Colon (tissue), 2 donors: ENCODE results near the gene MEST.
"Not testable (repeated sequence)": the region's sequence is repeated elsewhere in the genome, so short reads cannot be mapped to it uniquely, and the experiment has no call there.

Experiments used
- FAIRE-seq: peaks from 2 replicates; lab custom pipeline; 2012; peaks lifted over from hg19 to GRCh38; lab: Jason Lieb, UNC
- donor health status: control.
- donor health status: control.

Gene MEST

GRCh38 chr7:130486114-130486953 lies 5.6 kb upstream of the MEST start:
- no peak for FAIRE-seq

DNA sequence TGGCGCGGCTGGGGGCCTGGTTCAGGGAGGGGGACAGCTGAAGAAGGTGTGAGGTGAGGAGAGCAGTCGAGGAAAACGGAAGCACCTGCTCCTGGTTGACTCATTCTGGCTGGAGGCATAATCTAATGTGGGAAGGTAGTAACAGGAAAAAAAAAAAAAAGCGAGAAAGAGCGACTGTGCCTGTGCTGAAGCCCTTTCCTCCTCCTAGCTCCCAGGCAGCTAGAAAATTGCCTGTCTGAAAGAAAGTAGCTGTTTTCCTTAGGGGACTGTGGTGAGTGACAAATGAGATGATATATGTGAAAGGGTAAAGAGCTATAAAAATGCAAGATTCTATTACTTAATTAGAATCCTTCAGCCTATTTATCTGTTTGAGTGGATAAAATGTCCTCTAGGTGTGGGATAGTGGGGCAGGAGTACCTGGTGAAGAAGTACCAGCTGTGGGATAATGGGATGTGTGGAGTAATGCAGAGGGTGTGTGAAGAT lies 4.9 kb upstream of the MEST start:
- no peak for FAIRE-seq

GRCh38 chr7:130488392-130489139 lies 3.3 kb upstream of the MEST start:
- FAIRE-seq: no peak

DNA sequence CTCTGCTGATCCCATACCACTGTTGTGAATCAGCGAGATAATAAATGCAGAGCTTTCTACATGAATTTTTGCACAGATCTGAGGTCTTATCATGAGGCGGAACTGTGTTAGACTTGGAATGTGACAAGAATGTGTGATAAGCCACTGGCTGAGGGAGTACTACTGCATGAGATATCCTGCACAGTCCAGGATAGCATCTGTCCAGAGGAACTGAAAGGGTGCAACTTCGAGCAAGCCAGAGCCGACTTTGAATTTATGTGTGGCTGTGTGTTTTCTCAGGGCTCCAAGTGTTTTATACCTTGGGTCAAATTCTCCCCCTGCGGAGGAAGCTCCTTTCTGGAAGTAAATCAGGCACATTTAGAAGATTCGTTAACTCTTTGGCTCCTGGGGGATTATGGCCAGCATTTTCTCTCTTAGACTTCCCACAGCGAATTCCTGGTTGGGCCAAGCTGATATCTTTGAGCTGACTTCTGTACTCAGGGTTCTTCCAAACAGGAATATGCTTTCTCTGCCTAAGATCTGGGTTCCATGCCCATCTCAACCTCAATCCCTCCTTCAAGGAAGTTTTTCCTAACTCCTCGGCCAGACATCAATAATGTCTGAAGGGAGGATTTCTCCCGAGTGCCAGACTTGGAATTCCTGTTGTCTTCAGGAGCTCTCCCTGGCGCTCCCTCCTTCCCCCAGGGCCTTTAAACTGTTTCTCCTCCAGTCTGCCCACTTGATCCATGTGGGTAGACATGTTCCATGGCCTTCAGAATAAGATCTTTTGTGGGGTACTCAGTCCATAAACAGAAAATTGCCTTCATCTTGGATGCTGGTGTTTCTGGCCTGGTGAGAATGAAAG lies 2.5 kb upstream of the MEST start:
- FAIRE-seq: no peak

- FAIRE-seq: no peak
Observed at GRCh38 chr7:130490311-130490791, 1.5 kb upstream of the MEST start.

DNA sequence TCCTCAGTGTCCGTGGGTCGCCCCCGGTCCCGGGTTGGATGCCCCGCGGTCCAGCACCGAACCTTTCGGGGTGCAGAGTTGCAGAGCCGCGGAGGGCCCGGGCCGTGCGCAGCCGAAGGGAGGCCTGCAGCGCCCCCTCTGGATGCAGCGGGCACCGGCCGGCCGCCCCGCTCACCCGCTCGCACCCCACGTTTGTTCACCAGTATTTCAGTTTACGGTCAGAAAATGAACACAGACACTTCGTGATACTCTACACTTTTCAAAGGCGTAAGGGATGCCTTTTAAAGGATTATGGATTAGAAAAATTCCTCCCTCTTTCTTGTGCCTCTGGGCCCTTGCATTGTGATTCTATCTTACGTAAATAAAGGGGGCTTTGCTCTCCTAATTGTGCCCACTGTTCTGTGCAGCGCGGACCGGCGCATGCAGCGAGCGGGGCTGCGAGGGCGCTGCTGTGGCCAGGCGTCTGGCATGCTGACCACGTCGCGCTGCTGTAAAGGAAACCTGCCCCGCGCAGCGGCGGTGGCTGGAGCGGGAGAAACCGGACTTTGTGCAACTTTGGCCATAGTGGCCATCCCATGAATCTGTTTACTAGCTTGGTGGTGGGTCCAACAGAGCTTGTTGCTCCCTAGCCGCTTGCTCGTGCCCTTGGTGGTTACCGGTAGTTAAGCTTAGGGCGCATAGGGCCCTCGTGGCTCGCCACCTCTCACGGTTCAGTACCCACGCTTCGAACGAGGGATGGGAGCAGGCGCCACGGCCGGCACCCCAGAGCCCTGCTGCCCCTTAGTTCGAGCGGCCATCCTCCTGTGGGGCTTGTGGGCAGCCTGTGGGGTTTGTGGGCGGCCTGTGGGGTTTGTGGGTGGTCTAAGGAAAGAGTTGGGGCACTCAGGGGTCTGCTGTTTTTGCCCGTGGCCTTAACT lies 739 bp upstream of the MEST start:
- FAIRE-seq: no peak

GRCh38 chr7:130492523-130493274 lies 814 bp downstream of the MEST start:
- no peak for FAIRE-seq

- no peak for FAIRE-seq
Observed at GRCh38 chr7:130493275-130493873, 1.5 kb downstream of the MEST start.

GRCh38 chr7:130494431-130494858 lies 2.6 kb downstream of the MEST start:
- no peak for FAIRE-seq

- no peak for FAIRE-seq
Observed at GRCh38 chr7:130500463-130500862, 8.6 kb downstream of the MEST start.

- FAIRE-seq: no peak
Observed at GRCh38 chr7:130500910-130501309, 9.0 kb downstream of the MEST start.

DNA sequence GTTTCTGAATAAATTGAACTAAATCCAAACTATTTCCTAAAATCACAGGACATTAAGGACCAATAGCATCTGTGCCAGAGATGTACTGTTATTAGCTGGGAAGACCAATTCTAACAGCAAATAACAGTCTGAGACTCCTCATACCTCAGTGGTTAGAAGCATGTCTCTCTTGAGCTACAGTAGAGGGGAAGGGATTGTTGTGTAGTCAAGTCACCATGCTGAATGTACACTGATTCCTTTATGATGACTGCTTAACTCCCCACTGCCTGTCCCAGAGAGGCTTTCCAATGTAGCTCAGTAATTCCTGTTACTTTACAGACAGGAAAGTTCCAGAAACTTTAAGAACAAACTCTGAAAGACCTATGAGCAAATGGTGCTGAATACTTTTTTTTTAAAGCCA lies 13.9 kb downstream of the MEST start:
- no peak for FAIRE-seq

GRCh38 chr7:130506358-130506757 lies 14.5 kb downstream of the MEST start:
- FAIRE-seq: no peak

DNA sequence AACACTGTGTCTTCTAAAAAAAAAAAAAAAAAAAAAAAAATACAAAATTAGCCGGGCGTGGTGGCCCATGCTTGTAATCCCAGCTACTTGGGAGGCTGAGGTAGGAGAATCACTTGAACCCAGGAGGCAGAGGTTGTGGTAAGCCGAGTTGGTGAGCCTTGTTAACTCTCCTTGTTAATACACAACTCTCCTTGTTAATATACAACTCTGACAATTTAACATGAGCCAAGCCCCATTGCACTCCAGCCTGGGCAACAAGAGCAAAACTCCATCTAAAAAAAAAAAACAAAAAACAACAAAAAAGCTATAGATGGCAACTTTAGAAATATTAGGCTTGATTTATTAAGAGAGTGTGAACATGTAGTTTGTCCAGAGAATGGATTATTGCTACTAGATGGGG lies 20.2 kb downstream of the MEST start:
- not testable (repeated sequence) for FAIRE-seq

GRCh38 chr7:130513447-130513846 lies 21.6 kb downstream of the MEST start:
- no peak for FAIRE-seq

GRCh38 chr7:130515315-130516040 lies 23.6 kb downstream of the MEST start:
- FAIRE-seq: no peak

DNA sequence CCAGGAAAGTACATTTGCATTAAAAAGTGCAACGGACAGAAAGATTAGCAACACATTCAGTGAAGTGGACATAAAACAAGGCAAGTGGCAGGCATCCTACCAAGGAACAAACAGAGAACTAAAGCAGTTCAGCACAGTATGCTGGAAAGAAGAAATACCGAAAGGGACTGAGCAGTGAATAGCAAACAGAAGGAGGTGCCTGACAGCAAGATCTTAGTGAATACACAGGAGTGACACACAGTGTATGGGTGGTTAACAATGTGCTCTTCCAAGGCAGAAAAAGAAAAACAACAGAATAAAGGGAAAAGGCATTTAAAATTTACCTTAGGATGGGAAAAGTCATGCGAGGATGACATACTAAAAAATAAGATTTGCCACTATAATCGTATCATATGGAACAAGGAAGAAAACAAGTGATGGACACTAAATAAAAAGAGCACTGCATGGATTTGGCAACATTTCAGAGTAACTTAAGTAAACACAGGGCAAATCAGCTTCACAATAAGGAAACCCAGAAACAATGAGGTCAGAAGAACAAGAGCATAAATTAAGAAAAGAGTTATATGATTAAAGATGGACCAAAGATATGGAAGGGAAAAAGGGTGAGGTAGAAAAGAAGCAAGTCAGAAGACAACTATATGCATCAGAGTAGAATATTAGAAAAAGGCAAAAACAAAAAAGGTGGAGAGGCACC lies 29.5 kb downstream of the MEST start:
- no peak for FAIRE-seq

- FAIRE-seq: not testable (repeated sequence)
Observed at GRCh38 chr7:130523519-130524125, 31.7 kb downstream of the MEST start.
